ENCODE results near the gene FDXACB1. TPM values are rescaled to one million over a fixed set of nuclear protein-coding genes. Genes with fewer than 3 reads are reported as not detected.

FDXACB1 gene
- total and polyA plus RNA-seq, 9 of the 15 experiments (the other 6 are each of a cell fraction or from before 2014, with no cell fraction given): 3.2 to 7.5 (median 5.3) TPM

DNA sequence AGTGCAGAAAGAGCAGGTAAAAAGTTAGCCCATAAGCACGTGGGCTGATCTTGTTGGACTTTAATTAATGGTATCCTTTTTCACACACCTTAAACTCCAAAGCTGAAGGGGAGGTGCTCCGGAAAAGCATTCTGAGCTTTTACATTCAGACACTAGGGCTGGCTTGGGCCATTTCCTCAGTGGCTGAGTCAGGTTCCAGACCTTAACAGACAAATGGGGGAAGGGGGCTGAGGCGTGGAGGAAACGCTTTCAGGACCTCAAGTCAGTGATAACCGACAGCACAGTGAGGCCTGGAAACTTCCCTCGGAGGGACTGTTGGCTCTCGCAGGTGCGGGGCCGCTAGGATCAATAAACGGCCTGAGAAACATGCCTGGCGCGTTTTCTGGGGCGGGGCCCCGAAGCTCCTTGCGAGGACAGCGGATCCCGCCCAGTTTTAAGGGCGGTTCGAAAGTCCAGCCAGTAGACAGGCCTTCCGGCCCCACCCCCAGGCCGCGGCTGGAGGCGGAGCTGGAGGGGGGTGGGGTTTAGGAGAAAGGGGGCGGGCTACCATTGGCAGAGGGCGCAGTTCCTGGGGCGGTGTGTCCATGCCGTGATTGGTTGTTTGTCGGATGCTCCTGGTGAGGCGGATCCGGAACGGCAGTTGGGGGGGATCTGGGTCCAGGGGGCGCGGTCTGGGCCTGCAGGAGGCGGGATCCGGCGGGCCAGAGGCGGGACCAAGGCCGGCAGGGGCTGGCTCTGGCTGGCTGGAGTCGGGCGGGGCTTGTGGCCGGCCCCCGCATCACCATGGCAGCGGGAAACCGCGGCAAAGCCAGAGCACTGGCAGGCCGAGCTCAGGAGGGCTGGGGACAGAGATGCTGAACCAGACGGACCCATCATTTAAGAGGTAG lies 47.8 kb upstream of the FDXACB1 start (continued):
- peak; percentile 85 for TF ChIP-seq PHF8 (IDR thresholded peaks at IDR 0.05; ENCODE audit: borderline replicate concordance, low read length)
- TF ChIP-seq ZNF717 (CRISPR knock-in tag; IDR thresholded peaks at IDR 0.05): no peak
- no peak for TF ChIP-seq ZFP36 (IDR thresholded peaks at IDR 0.05; ENCODE audit: low read depth, low read length, partially characterized antibody)
- TF ChIP-seq SUPT5H (IDR thresholded peaks at IDR 0.05): peak; percentile 88
- no peak for TF ChIP-seq MEF2A (IDR thresholded peaks at IDR 0.05; ENCODE audit: control insufficient read depth, low read depth, low read length)
- no peak for TF ChIP-seq RFX5 (IDR thresholded peaks at IDR 0.05; ENCODE audit: low read depth, low read length)
- TF ChIP-seq NR3C1 (CRISPR knock-in tag; IDR thresholded peaks at IDR 0.05): no peak
- TF ChIP-seq PHB (CRISPR knock-in tag; IDR thresholded peaks at IDR 0.05): no peak
- peak; percentile 73 for TF ChIP-seq DMBX1 (CRISPR knock-in tag; IDR thresholded peaks at IDR 0.05; ENCODE audit: borderline replicate concordance)
- peak; percentile 76 to 91 for TF ChIP-seq MAZ (CRISPR knock-in tag; conservative IDR thresholded peaks at IDR 0.05 in 1 of 2, IDR thresholded peaks at IDR 0.05 in 1 of 2)
- peak; percentile 73 for TF ChIP-seq DPF2 (IDR thresholded peaks at IDR 0.05)
- no peak for TF ChIP-seq XRCC4 (IDR thresholded peaks at IDR 0.05; ENCODE audit: extremely low read depth, insufficient read depth, insufficient read length)
- TF ChIP-seq JUN (IDR thresholded peaks at IDR 0.05; ENCODE audit: borderline replicate concordance, low read depth, low read length): no peak
- no peak for TF ChIP-seq JUN (CRISPR knock-in tag; IDR thresholded peaks at IDR 0.05; ENCODE audit: borderline replicate concordance)
- TF ChIP-seq, protein P1, sequence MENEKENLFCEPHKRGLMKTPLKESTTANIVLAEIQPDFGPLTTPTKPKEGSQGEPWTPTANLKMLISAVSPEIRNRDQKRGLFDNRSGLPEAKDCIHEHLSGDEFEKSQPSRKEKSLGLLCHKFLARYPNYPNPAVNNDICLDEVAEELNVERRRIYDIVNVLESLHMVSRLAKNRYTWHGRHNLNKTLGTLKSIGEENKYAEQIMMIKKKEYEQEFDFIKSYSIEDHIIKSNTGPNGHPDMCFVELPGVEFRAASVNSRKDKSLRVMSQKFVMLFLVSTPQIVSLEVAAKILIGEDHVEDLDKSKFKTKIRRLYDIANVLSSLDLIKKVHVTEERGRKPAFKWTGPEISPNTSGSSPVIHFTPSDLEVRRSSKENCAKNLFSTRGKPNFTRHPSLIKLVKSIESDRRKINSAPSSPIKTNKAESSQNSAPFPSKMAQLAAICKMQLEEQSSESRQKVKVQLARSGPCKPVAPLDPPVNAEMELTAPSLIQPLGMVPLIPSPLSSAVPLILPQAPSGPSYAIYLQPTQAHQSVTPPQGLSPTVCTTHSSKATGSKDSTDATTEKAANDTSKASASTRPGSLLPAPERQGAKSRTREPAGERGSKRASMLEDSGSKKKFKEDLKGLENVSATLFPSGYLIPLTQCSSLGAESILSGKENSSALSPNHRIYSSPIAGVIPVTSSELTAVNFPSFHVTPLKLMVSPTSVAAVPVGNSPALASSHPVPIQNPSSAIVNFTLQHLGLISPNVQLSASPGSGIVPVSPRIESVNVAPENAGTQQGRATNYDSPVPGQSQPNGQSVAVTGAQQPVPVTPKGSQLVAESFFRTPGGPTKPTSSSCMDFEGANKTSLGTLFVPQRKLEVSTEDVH (IDR thresholded peaks at IDR 0.05; ENCODE audit: low read depth, partially characterized antibody): no peak
- TF ChIP-seq ZNF639 (CRISPR knock-in tag; conservative IDR thresholded peaks at IDR 0.05 in 1 of 2, IDR thresholded peaks at IDR 0.05 in 1 of 2): peak in 1 of 2 experiments; percentile 72; a peak in 2 of 4 replicates
- no peak for TF ChIP-seq HMG20B (CRISPR knock-in tag; IDR thresholded peaks at IDR 0.05)
- peak; percentile 82 for TF ChIP-seq RBFOX2 (IDR thresholded peaks at IDR 0.05; ENCODE audit: low read depth, low read length)
- TF ChIP-seq HDAC8 (tag; IDR thresholded peaks at IDR 0.05): no peak
- TF ChIP-seq ZNF507 (tag; conservative IDR thresholded peaks at IDR 0.05): no peak
- TF ChIP-seq TCF7L2 (IDR thresholded peaks at IDR 0.05; ENCODE audit: low read depth, low read length): no peak
- TF ChIP-seq, protein P2, sequence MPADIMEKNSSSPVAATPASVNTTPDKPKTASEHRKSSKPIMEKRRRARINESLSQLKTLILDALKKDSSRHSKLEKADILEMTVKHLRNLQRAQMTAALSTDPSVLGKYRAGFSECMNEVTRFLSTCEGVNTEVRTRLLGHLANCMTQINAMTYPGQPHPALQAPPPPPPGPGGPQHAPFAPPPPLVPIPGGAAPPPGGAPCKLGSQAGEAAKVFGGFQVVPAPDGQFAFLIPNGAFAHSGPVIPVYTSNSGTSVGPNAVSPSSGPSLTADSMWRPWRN (IDR thresholded peaks at IDR 0.05; ENCODE audit: low read depth): 0 out of 2 replicates have a peak, but pooled peaks have one; percentile 12

Data from K562 (cell line).